DLD1 (cell line): ENCODE data around the gene SLCO2A1.

Source experiments
- in situ Hi-C: cut with HindIII; loops from 2 replicates; pipeline ENCODE4 v1.10.0; 2017; ENCODE audit warnings: low sequenced_read_pairs

SLCO2A1 gene

DNA sequence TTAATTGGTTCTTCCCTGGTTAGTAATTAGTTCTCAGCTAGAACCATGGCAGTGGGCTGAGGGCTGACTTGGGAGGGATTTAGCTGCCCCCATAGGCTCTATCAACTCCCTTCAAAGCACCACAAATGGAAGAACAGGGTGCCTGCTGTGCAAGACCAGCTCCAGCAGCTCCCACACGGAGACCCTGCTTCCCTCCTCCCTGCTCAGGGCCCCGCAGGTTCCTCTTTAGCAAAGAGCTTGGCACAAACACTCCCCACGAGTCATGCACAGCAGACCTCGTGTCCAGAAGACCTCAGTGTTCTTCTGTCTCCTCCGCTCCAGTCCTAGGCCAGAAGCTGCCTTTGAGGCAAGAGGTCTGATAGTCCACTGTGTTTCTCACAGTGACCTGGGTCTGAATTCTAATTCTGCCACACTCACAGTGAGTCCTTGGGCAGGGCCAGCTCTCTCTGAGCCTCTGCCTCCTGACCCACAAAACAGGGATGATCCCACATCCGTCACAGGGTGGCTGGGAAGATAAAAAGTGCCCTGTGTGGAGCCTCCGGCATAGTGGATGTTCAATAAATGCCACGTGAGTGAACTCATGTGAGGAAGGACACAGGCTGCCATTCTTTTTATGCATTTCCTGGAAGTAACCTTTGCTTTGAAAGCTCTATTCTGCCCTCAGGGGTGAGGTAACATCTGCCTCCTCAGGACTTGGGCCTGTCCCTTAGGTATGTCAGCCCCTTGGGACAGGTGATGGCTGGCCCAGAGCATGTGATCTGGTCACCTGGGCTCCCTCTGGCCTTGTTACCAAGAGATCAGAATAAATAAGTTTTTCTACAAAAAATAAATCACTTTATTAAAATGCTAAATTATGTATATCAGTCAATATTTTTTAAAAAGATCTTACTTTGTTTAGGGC, 141.7 kb downstream of the SLCO2A1 start:
- in situ Hi-C loops = no loop called here

- in situ Hi-C loops = no loop called here
Measured at GRCh38 chr3:133887074-133887802, 142.5 kb downstream of the SLCO2A1 start.

- in situ Hi-C loops = no loop called here
Measured at GRCh38 chr3:133886031-133886722, 143.5 kb downstream of the SLCO2A1 start.

- in situ Hi-C loops = no loop called here
Measured at GRCh38 chr3:133884887-133885711, 144.6 kb downstream of the SLCO2A1 start.

GRCh38 chr3:133884054-133884886, 145.5 kb downstream of the SLCO2A1 start:
- in situ Hi-C loops = no loop called here

DNA sequence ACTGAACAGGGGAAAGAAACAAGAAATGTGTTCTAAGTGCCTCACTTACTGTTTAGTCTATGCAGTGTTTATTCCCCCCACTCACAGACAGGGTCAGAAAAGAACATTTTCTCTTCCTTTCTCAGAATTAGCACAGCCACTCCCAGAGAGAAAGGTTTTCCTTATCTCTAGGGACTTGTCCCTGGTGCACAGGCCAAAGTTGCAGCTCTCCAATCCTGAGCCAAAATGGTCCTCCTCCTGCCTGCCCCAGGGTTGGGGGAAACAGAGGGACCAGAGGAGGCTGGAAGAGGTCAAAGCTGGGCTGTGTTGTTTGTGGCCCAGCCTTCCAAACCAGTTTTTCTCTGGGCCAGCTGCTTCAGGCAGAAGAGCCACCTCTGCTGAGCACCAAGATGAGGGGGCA, 146.1 kb downstream of the SLCO2A1 start:
- in situ Hi-C loops = no loop called here

GRCh38 chr3:133882986-133883586, 146.6 kb downstream of the SLCO2A1 start:
- in situ Hi-C loops = no loop called here

- in situ Hi-C loops = no loop called here
Measured at GRCh38 chr3:133881939-133882825, 147.5 kb downstream of the SLCO2A1 start.

DNA sequence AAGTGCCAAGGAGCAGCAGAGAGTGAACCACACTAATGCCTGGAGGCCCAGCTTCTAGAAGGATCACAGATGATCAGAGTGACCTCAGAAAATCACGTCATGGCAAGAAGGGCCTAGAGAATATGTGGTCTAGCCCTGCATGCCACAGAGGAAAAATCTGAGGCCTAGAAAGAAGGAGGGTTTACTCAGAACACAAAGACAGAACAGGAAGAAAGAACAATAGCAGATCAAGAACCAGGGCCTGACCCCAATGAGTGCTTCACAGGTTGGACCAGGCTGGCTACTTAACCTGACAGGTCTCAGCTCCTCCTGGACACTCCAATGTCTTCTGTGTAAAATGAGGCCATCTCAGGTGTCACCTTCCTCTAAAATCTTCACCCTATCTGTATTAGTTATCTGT, 148.2 kb downstream of the SLCO2A1 start:
- in situ Hi-C loops = no loop called here

DNA sequence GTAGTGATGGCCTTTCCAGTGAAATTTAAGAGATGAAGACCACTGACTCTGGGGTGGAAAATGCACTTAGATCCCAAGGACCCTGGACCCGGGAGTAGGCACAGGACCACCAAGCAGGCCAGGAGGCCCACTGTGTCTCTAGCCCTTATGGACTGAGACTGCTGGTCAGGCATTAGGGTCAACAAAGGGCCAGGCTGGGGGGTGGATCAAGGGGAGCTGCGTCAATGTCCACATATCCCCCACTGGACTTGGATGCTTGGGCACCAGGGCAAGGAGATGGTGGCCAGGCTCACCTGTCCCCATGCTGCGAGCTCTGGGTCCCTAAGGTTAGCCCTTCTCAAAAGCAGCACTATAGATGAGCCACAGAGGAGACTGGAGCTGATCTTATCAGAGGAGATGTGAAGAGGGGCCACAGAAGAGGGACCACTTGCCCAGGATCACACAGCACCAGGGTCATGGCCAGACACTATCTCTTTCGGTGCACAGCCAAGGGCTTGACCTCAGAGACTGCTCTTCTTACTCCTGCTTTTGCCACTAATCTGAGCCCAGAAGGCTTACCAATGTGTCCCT, 148.8 kb downstream of the SLCO2A1 start:
- in situ Hi-C loops = no loop called here

- in situ Hi-C loops = no loop called here
Measured at GRCh38 chr3:133880287-133880686, 149.4 kb downstream of the SLCO2A1 start.

DNA sequence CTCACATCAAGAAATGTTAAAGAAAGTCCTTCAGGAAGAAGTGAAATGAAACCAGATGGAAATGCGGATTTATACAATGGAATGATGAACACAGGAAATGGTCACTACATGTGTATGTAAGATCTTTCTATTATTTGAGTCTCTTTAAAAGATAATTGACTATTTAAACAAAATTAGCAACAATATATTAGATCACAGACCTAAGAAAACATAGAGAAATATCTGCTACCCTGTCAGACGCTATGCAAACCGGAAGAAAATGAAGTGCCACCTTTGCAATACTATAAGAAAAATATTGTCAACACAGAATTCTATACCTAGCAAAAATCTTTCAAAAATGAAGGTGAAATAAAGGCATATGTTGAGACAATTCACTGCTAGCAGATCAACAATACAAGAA, 151.2 kb downstream of the SLCO2A1 start:
- in situ Hi-C loops = no loop called here
